Mononuclear cell (primary cell): ENCODE results near the gene ANO7. TPM values are rescaled to one million over a fixed set of nuclear protein-coding genes. Genes with fewer than 3 reads are reported as not detected.

Experiments
- H3K27me3 ChIP-seq: 2 replicates; pipeline ENCODE4 v1.6.0; 2011; ENCODE audit warnings: low read length, control low read depth; ENCODE audit not compliant: insufficient read depth
- H3K4me1 ChIP-seq: 2 replicates; pipeline ENCODE4 v1.5.1; 2011; ENCODE audit warnings: mild to moderate bottlenecking, low read length, control low read depth; ENCODE audit not compliant: insufficient read depth
- H3K4me3 ChIP-seq: 2 replicates; pipeline ENCODE4 v1.5.1; 2011; ENCODE audit warnings: mild to moderate bottlenecking, low read length, moderate library complexity
- H3K9me3 ChIP-seq: 2 replicates; pipeline ENCODE4 v1.5.1; 2011; ENCODE audit warnings: low read depth, mild to moderate bottlenecking, control low read depth, low read length
- total RNA-seq: library from RNA; depleted of rRNA; stranded (reverse); fragments of >200 nt; gene quantifications from one replicate; pipeline ENCODE4 v1.2.3, GENCODE V29; 2012

The ANO7 gene
- total RNA-seq, 1 donor = 0.10 TPM

DNA sequence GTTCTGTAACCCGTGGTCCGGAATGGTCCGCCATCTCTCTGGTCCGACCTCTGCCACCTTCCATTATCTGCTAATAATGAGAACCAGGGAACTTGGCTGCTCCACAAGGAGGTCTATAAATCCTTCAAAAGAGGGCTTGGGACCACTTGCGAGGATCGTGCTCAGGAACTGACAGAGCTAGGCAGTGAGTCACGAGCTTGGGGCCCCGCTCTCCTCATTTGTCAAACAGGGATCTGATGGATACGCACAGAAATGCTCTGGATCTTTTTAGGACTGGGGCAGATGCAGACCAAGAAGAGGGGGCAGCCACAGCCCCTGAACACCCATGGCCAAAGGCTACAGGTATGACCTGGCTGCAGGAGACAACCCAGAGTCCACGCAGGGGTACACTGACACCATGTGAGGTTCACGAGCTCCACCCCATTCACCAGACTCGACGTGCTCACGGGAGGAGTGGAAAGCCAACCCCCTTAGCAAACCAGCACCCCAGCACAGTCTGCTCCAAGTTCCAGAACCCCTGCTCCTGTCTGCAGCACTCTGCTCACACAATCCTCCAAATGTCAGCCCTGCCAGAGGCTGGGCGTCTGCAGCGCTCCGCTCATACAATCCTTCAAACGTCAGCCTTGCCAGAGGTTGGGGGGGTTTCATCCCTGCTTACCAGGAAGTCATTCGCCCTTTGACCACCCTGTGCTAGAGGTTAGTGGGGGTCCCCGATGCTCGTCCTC lies 45.8 kb downstream of the ANO7 start:
- Histone ChIP-seq H3K4me3 (no peak overlapping the region), H3K9me3 (no peaks in the 10 kb centered on the region), H3K4me1 (no peaks in the 10 kb centered on the region), H3K27me3 (no peaks in the 10 kb centered on the region)

GRCh38 chr2:241234962-241235740 lies 46.7 kb downstream of the ANO7 start:
- Histone ChIP-seq H3K4me3 (no peak overlapping the region), H3K9me3 (no peaks in the 10 kb centered on the region)

GRCh38 chr2:241235859-241236593 lies 47.5 kb downstream of the ANO7 start:
- no peak overlapping the region for H3K4me3 ChIP-seq
- no peaks in the 10 kb centered on the region for H3K27me3 ChIP-seq
- H3K4me1 ChIP-seq = no peaks in the 10 kb centered on the region
- H3K9me3 ChIP-seq = no peaks in the 10 kb centered on the region

More at GRCh38 chr2:241234962-241235740, 46.7 kb downstream of the ANO7 start:
- H3K27me3 ChIP-seq = no peaks in the 10 kb centered on the region
- H3K4me1 ChIP-seq = no peaks in the 10 kb centered on the region

GRCh38 chr2:241237047-241237446 lies 48.6 kb downstream of the ANO7 start:
- Histone ChIP-seq H3K9me3 (no peaks in the 10 kb centered on the region), H3K4me3 (no peak overlapping the region), H3K4me1 (no peaks in the 10 kb centered on the region), H3K27me3 (no peaks in the 10 kb centered on the region)

DNA sequence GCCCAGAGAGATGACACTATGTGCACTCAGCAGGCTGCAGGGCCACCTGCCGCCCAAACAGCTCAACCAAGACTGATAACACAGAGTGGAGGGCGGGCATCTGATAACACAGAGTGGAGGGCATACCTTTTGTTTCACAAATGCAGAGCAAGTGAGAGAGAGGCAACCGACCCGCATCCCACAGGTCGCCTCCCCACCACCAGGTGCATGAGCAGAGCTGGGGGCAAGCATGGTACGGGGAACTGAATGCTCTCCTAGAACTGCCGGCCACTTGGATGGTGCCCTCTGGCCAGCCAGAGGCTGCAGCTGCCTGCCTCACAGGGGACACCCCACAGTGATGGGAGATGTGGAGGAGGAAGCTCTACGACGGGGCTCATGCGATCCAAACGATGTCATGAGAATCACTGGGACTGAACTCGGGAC lies 49.5 kb downstream of the ANO7 start:
- Histone ChIP-seq H3K27me3 (no peaks in the 10 kb centered on the region), H3K4me1 (no peaks in the 10 kb centered on the region), H3K9me3 (no peaks in the 10 kb centered on the region), H3K4me3 (no peak overlapping the region)

DNA sequence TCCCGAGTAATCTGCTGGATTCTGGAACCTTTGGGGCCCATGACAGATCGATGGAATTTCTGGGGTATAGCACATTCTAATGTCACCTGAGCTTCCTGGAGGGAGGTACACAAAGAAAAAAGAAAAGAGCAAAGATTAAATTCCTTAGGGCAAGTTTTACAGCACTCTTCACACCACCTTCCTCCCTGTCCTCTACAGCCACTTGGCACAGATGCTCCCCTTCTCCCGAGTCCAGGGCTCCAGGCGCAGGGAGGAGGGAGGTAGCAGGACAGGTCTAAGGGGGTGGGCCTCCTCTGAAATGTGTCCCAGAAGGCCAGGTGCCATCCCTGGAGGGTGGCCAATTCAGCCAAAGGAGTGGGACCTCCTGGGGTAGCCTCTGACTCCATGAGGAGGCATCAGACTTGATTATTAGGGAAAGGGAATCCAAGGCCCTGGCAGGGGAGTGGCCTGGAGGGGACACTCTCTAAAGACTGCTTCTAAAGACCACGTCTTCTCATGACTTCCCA lies 50.3 kb downstream of the ANO7 start:
- Histone ChIP-seq H3K27me3 (no peaks in the 10 kb centered on the region), H3K9me3 (no peaks in the 10 kb centered on the region), H3K4me3 (no peak overlapping the region), H3K4me1 (no peaks in the 10 kb centered on the region)

- H3K4me1 ChIP-seq = no peaks in the 10 kb centered on the region
- H3K27me3 ChIP-seq = no peaks in the 10 kb centered on the region
- no peaks in the 10 kb centered on the region for H3K9me3 ChIP-seq
- H3K4me3 ChIP-seq = no peak overlapping the region
These were observed 51.2 kb downstream of the ANO7 start for GRCh38 chr2:241239552-241240202.

- Histone ChIP-seq H3K27me3 (no peaks in the 10 kb centered on the region), H3K4me1 (no peaks in the 10 kb centered on the region), H3K4me3 (no peak overlapping the region), H3K9me3 (no peaks in the 10 kb centered on the region)
These were observed 52.0 kb downstream of the ANO7 start for GRCh38 chr2:241240320-241241004.

DNA sequence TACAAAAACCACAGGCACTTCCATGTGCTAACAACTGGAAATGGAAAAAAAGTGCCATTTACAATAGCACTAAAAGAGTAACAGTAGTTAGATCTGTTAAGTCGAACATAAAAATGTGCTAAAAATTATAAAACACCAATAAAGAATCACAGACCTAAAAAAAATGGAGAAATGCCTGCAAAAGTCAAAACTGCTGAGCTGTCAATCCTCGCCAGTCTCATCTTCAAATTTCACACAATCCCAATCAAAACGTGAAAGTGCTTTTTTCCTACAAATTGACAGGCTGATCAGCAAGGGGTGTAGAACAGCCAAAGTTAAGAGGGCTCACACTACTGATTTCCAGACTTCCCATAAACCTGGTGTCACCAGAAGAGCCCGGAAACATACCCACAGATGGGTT lies 53.2 kb downstream of the ANO7 start:
- H3K27me3 ChIP-seq = no peaks in the 10 kb centered on the region

DNA sequence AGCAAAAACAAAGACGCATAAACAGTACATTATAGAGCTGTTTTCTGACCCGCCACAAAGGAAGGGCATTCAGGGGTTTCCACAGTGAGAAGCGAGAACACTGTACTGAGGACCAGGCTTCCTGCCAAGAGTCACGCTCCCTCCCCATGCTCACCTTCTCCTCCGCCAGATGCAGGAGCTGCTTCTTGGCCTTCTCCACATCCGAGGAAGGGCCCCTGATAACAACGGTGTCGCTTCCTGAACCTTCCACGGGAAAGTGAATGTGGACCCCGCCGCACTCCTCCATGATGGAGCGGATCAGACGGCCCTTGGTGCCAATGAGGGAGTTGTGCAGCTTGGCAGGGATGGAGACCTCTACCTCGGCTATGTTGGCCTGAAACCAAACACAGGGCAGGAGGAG lies 53.8 kb downstream of the ANO7 start:
- H3K4me3 ChIP-seq = no peak overlapping the region
- no peaks in the 10 kb centered on the region for H3K27me3 ChIP-seq
- no peaks in the 10 kb centered on the region for H3K9me3 ChIP-seq
- H3K4me1 ChIP-seq = no peaks in the 10 kb centered on the region

More for the DNA sequence above, 53.2 kb downstream of the ANO7 start:
- Histone ChIP-seq H3K9me3 (no peaks in the 10 kb centered on the region), H3K4me1 (no peaks in the 10 kb centered on the region), H3K4me3 (no peak overlapping the region)

- H3K27me3 ChIP-seq = no peaks in the 10 kb centered on the region
- no peaks in the 10 kb centered on the region for H3K9me3 ChIP-seq
- H3K4me1 ChIP-seq = no peaks in the 10 kb centered on the region
- H3K4me3 ChIP-seq = no peak overlapping the region
These were observed 55.9 kb downstream of the ANO7 start for GRCh38 chr2:241244368-241244767.

- Histone ChIP-seq H3K4me3 (no peak overlapping the region), H3K27me3 (no peaks in the 10 kb centered on the region), H3K9me3 (no peaks in the 10 kb centered on the region), H3K4me1 (no peaks in the 10 kb centered on the region)
These were observed 59.8 kb downstream of the ANO7 start for GRCh38 chr2:241248289-241248688.

DNA sequence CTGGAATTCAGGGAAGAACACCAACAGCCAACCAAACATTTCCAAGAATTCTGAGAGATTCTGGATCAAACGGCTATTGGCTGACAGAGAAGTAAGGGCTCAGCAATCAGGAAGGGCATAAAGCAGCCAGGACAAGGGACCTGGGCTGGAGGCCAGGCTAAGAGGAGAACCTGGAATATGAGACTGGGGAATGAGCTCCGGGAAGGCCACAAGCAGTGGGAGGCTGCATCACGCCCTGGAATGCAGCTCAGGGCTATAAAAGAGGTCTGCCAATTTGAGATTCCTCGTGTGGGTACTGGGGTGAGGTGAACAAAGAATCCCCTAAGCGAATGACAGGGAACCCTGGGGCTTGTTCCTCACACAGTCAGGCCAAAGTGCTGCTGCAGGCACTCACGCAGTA lies 60.4 kb downstream of the ANO7 start:
- Histone ChIP-seq H3K27me3 (no peaks in the 10 kb centered on the region), H3K4me3 (no peak overlapping the region), H3K4me1 (no peaks in the 10 kb centered on the region), H3K9me3 (no peaks in the 10 kb centered on the region)

GRCh38 chr2:241249654-241250053 lies 61.2 kb downstream of the ANO7 start:
- Histone ChIP-seq H3K4me1 (no peaks in the 10 kb centered on the region), H3K4me3 (no peak overlapping the region), H3K9me3 (no peaks in the 10 kb centered on the region), H3K27me3 (no peaks in the 10 kb centered on the region)
